GM21528 (cell line): Measurements from ENCODE around the gene LTBP3.
"Not testable (repeated sequence)": the region's sequence is repeated elsewhere in the genome, so short reads cannot be mapped to it uniquely, and the experiment has no call there.

Experiments used
- ATAC-seq: cut with Tn5 transposase; IDR thresholded peaks from one replicate; pipeline ENCODE4 v1.9.1; 2021; ENCODE audit warnings: mild to moderate bottlenecking, moderate library complexity; ENCODE audit not compliant: unreplicated experiment, low FRiP score

Gene LTBP3

GRCh38 chr11:65518941-65519549 is 39.1 kb downstream of the LTBP3 start:
- ATAC-seq: not testable (repeated sequence)

GRCh38 chr11:65516135-65516968 is 41.8 kb downstream of the LTBP3 start:
- no peak for ATAC-seq

GRCh38 chr11:65512311-65512710 is 45.8 kb downstream of the LTBP3 start:
- ATAC-seq: not testable (repeated sequence)

- peak; percentile 35 for ATAC-seq
Observed at GRCh38 chr11:65506772-65507505, 51.2 kb downstream of the LTBP3 start.

- peak; percentile 5 for ATAC-seq
Observed at GRCh38 chr11:65506290-65506771, 51.8 kb downstream of the LTBP3 start.

GRCh38 chr11:65505466-65506289 is 52.5 kb downstream of the LTBP3 start:
- ATAC-seq: no peak

GRCh38 chr11:65504674-65505465 is 53.3 kb downstream of the LTBP3 start:
- no peak for ATAC-seq

GRCh38 chr11:65503949-65504673 is 54.0 kb downstream of the LTBP3 start:
- ATAC-seq: no peak

GRCh38 chr11:65503368-65503948 is 54.7 kb downstream of the LTBP3 start:
- no peak for ATAC-seq

GRCh38 chr11:65502555-65503367 is 55.4 kb downstream of the LTBP3 start:
- no peak for ATAC-seq

- ATAC-seq: no peak
Observed at GRCh38 chr11:65502274-65502554, 55.9 kb downstream of the LTBP3 start.

- ATAC-seq: no peak
Observed at GRCh38 chr11:65501472-65502273, 56.5 kb downstream of the LTBP3 start.

GRCh38 chr11:65501186-65501471 is 57.0 kb downstream of the LTBP3 start:
- ATAC-seq: no peak

GRCh38 chr11:65500387-65501185 is 57.6 kb downstream of the LTBP3 start:
- no peak for ATAC-seq

GRCh38 chr11:65499713-65500386 is 58.3 kb downstream of the LTBP3 start:
- no peak for ATAC-seq
